NB4 (cell line): Measurements from ENCODE around the gene CEMP1.

Source experiments
- POLR2A ChIP-seq: IDR thresholded peaks from 2 replicates; pipeline ENCODE4 v1.6.1; 2011; ENCODE audit warnings: mild to moderate bottlenecking; ENCODE audit not compliant: insufficient read length; ENCODE audit errors: extremely low read depth
- TF ChIP-seq, protein P1 (sequence below): IDR thresholded peaks from one replicate; pipeline ENCODE4 v1.5.1; 2012; ENCODE audit warnings: low read depth, low read length

DNA sequence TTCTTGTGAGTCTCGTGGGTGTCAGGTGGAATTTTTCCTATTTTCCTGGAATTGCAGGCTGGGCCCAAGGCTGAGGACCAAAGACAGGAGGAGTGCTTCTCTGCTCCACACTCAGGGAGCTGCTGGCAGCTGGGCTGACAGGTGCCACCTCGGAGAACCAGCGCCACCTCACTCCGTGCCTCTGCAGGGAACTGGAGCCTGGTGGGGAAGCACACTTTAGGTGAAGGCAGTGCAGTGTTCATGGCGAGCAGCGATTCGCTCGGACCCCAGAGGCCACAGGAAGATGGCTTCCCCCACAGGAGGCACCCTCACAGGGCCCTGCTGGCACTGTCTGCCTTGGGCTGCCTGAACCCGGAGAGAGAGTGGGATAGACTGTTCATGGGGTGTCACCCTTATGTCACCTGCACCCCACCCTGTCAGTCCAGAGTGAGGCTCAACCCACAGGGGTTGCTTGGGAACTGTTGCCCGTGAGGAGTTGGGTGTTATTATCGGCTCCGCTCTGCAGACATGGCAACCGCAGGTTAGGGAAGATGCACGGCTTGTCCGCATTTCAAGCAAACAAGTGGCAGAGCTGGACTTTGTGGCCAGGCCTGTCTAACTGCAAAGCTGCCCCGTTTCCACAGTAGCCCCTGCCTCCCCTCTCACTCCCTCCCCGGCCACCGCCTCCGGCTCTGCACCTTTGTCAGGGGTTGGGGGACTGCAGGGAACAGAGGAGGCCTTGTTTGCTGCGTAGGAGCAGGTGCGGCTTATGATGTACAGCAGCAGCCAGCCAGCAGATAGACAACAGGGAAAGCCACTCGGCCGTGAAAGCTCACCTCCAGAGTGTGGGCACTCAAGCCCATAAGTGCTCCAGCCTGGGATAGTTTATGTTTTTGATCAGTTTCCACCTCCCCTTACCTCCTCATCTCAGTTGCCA lies 40.8 kb downstream of the CEMP1 start:
- TF ChIP-seq, protein P1, sequence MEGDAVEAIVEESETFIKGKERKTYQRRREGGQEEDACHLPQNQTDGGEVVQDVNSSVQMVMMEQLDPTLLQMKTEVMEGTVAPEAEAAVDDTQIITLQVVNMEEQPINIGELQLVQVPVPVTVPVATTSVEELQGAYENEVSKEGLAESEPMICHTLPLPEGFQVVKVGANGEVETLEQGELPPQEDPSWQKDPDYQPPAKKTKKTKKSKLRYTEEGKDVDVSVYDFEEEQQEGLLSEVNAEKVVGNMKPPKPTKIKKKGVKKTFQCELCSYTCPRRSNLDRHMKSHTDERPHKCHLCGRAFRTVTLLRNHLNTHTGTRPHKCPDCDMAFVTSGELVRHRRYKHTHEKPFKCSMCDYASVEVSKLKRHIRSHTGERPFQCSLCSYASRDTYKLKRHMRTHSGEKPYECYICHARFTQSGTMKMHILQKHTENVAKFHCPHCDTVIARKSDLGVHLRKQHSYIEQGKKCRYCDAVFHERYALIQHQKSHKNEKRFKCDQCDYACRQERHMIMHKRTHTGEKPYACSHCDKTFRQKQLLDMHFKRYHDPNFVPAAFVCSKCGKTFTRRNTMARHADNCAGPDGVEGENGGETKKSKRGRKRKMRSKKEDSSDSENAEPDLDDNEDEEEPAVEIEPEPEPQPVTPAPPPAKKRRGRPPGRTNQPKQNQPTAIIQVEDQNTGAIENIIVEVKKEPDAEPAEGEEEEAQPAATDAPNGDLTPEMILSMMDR, result no peak
- no peak for TF ChIP-seq POLR2A
